Ectodermal cell (in vitro differentiated cells): ENCODE data around the gene CYP4B1. TPM values are rescaled to one million over a fixed set of nuclear protein-coding genes. Genes with fewer than 3 reads are reported as not detected.
"Not testable (repeated sequence)": the region's sequence is repeated elsewhere in the genome, so short reads cannot be mapped to it uniquely, and the experiment has no call there.

Source experiments
- H3K27ac ChIP-seq: 2 replicates; pipeline ENCODE4 v1.7.0; 2013; ENCODE audit warnings: mild to moderate bottlenecking, low read depth, low read length; ENCODE audit not compliant: insufficient read depth, poor library complexity, severe bottlenecking
- H3K27me3 ChIP-seq: 2 replicates; pipeline ENCODE4 v1.7.0; 2013; ENCODE audit warnings: mild to moderate bottlenecking, low read length; ENCODE audit not compliant: insufficient read depth, control insufficient read depth, poor library complexity, severe bottlenecking
- H3K36me3 ChIP-seq: one replicate; pipeline ENCODE4 v1.7.0; 2013; ENCODE audit warnings: low read length; ENCODE audit not compliant: control insufficient read depth, insufficient read depth
- H3K4me1 ChIP-seq: one replicate; pipeline ENCODE4 v1.7.0; 2013; ENCODE audit warnings: low read length; ENCODE audit not compliant: control insufficient read depth, insufficient read depth
- H3K4me3 ChIP-seq: 2 replicates; pipeline ENCODE4 v1.7.0; 2013; ENCODE audit warnings: low read depth, low read length, control low read depth; ENCODE audit not compliant: insufficient read depth
- H3K9me3 ChIP-seq: 2 replicates; pipeline ENCODE4 v1.7.0; 2013; ENCODE audit warnings: mild to moderate bottlenecking, low read length, moderate library complexity; ENCODE audit not compliant: control insufficient read depth
- WGBS, 2 experiments: methylation state at CpG; one replicate each; pipeline ENCODE4 v1.1.7; 2013; ENCODE audit warnings: missing lambda C conversion rate in 2 of 2; 5-methylcytosine and 5-hydroxymethylcytosine counted together
- polyA plus RNA-seq, 4 experiments: library from polyadenylated mRNA; stranded (reverse); fragments of 50-300 nt; gene quantifications; one replicate each; pipeline ENCODE4 v1.2.3, GENCODE V29; 2013

The CYP4B1 gene
- not detected for polyA plus RNA-seq (2013, experiment 1 of 4)
- polyA plus RNA-seq (2013, experiment 2 of 4), result not detected
- not detected for polyA plus RNA-seq (2013, experiment 3 of 4)
- not detected for polyA plus RNA-seq (2013, experiment 4 of 4)

- 88 to 91% methylated on average over 4 of the region's 4 CpGs for WGBS, 2 experiments
- Histone ChIP-seq H3K36me3 (no peaks in the 10 kb centered on the region), H3K9me3 (no peaks in the 10 kb centered on the region), H3K27ac (no peak within 1 kb of the TSS), H3K4me1 (no peaks in the 10 kb centered on the region), H3K27me3 (peaks cover 3% of the 10 kb centered on the region), H3K4me3 (no peak within 1 kb of the TSS)
Measured at GRCh38 chr1:46798810-46799209, at the start of gene CYP4B1. Gene CYP4B1, plus strand, starts transcription at chr1:46799046. Its CDS starts 36 bp downstream, at chr1:46799082.

GRCh38 chr1:46749404-46749803 lies 49.4 kb upstream of the CYP4B1 start:
- no peak overlapping the region for H3K27ac ChIP-seq
- no peaks in the 10 kb centered on the region for H3K27me3 ChIP-seq
- no peak overlapping the region for H3K4me3 ChIP-seq
- H3K9me3 ChIP-seq, result no peaks in the 10 kb centered on the region
- 80 to 90% methylated on average over 1 of the region's 1 CpG for WGBS, 2 experiments
- no peaks in the 10 kb centered on the region for H3K36me3 ChIP-seq
- no peaks in the 10 kb centered on the region for H3K4me1 ChIP-seq

GRCh38 chr1:46749921-46750404 lies 48.9 kb upstream of the CYP4B1 start:
- no peaks in the 10 kb centered on the region for H3K9me3 ChIP-seq
- WGBS, 2 experiments, result 80 to 87% methylated on average over 7 of the region's 7 CpGs
- no peaks in the 10 kb centered on the region for H3K27me3 ChIP-seq
- no peak overlapping the region for H3K27ac ChIP-seq
- no peaks in the 10 kb centered on the region for H3K36me3 ChIP-seq
- H3K4me1 ChIP-seq, result no peaks in the 10 kb centered on the region
- H3K4me3 ChIP-seq, result no peak overlapping the region

GRCh38 chr1:46753985-46754384 lies 44.9 kb upstream of the CYP4B1 start:
- Histone ChIP-seq H3K4me3 (no peak overlapping the region), H3K36me3 (no peaks in the 10 kb centered on the region), H3K27me3 (no peaks in the 10 kb centered on the region), H3K4me1 (peaks cover 8% of the 10 kb centered on the region), H3K27ac (no peak overlapping the region), H3K9me3 (no peaks in the 10 kb centered on the region)
- WGBS, 2 experiments, result 53 to 57% methylated on average over 1 of the region's 1 CpG

GRCh38 chr1:46754707-46755106 lies 44.1 kb upstream of the CYP4B1 start:
- not testable (repeated sequence) for H3K4me1 ChIP-seq, H3K4me3 ChIP-seq, H3K27me3 ChIP-seq, H3K27ac ChIP-seq, H3K9me3 ChIP-seq, H3K36me3 ChIP-seq
- WGBS, 2 experiments, result 90 to 95% methylated on average over 4 of the region's 4 CpGs

GRCh38 chr1:46755121-46755520 lies 43.7 kb upstream of the CYP4B1 start:
- Histone ChIP-seq H3K4me1 (peaks cover 8% of the 10 kb centered on the region), H3K27ac (no peak overlapping the region), H3K9me3 (no peaks in the 10 kb centered on the region), H3K27me3 (no peaks in the 10 kb centered on the region), H3K36me3 (no peaks in the 10 kb centered on the region), H3K4me3 (no peak overlapping the region)
- 93 to 96% methylated on average over 4 of the region's 4 CpGs for WGBS, 2 experiments

- 61 to 71% methylated on average over 6 of the region's 6 CpGs for WGBS, 2 experiments
- H3K36me3 ChIP-seq, result no peaks in the 10 kb centered on the region
Measured at GRCh38 chr1:46757247-46757955, 41.4 kb upstream of the CYP4B1 start.

GRCh38 chr1:46757956-46758528 lies 40.8 kb upstream of the CYP4B1 start:
- no peak overlapping the region for H3K27ac ChIP-seq
- no peak overlapping the region for H3K4me3 ChIP-seq
- H3K36me3 ChIP-seq, result no peaks in the 10 kb centered on the region
- H3K4me1 ChIP-seq, result peaks cover 8% of the 10 kb centered on the region
- H3K9me3 ChIP-seq, result no peaks in the 10 kb centered on the region
- no peaks in the 10 kb centered on the region for H3K27me3 ChIP-seq

More at GRCh38 chr1:46757247-46757955, 41.4 kb upstream of the CYP4B1 start:
- no peak overlapping the region for H3K4me3 ChIP-seq
- H3K4me1 ChIP-seq, result peaks cover 8% of the 10 kb centered on the region
- no peaks in the 10 kb centered on the region for H3K27me3 ChIP-seq
- H3K9me3 ChIP-seq, result no peaks in the 10 kb centered on the region
- peak overlapping the region; percentile 26 for H3K27ac ChIP-seq

- peaks cover 8% of the 10 kb centered on the region for H3K4me1 ChIP-seq
- H3K27ac ChIP-seq, result no peak overlapping the region
- H3K27me3 ChIP-seq, result no peaks in the 10 kb centered on the region
- no peak overlapping the region for H3K4me3 ChIP-seq
- WGBS, 2 experiments, result 92 to 100% methylated on average over 2 of the region's 2 CpGs
- no peaks in the 10 kb centered on the region for H3K36me3 ChIP-seq
- H3K9me3 ChIP-seq, result no peaks in the 10 kb centered on the region
Measured at GRCh38 chr1:46760558-46761166, 38.2 kb upstream of the CYP4B1 start.

GRCh38 chr1:46761740-46762139 lies 37.1 kb upstream of the CYP4B1 start:
- H3K9me3 ChIP-seq, result no peaks in the 10 kb centered on the region
- no peak overlapping the region for H3K27ac ChIP-seq
- H3K27me3 ChIP-seq, result no peaks in the 10 kb centered on the region
- H3K4me1 ChIP-seq, result peaks cover 8% of the 10 kb centered on the region
- no peaks in the 10 kb centered on the region for H3K36me3 ChIP-seq
- H3K4me3 ChIP-seq, result no peak overlapping the region
